Body of pancreas (tissue), 4 donors: ENCODE measurements around the gene ZG16B.

Experiments
- CTCF ChIP-seq, 7 experiments: fragments of 450-650 bp in 4 of 7; fragments of 200-600 bp in 3 of 7; sonication (generic) in 3 of 7; IDR thresholded peaks; one replicate each; pipeline ENCODE4 v1.5.1; 2016 to 2019; ENCODE audit warnings: antibody characterized with exemption in 7 of 7
- POLR2A ChIP-seq, 3 donors: fragments of 450-650 bp; IDR thresholded peaks; one replicate each; pipeline ENCODE4 v1.6.1; 2016; ENCODE audit warnings: antibody characterized with exemption in 3 of 3, mild to moderate bottlenecking in 2 of 3

- TF ChIP-seq CTCF (IDR thresholded peaks at IDR 0.05) (no peak), POLR2A (IDR thresholded peaks at IDR 0.05) (no peak)
These were observed 25.4 kb upstream of the ZG16B start for GRCh38 chr16:2804728-2805127.
